GF-D8 (cell line): Measurements from ENCODE around the gene GDPD5.

ENCODE experiments used
- DNase-seq: peaks from one replicate; lab custom pipeline; 2025; lab: John Stamatoyannopoulos, UW

The GDPD5 gene

DNA sequence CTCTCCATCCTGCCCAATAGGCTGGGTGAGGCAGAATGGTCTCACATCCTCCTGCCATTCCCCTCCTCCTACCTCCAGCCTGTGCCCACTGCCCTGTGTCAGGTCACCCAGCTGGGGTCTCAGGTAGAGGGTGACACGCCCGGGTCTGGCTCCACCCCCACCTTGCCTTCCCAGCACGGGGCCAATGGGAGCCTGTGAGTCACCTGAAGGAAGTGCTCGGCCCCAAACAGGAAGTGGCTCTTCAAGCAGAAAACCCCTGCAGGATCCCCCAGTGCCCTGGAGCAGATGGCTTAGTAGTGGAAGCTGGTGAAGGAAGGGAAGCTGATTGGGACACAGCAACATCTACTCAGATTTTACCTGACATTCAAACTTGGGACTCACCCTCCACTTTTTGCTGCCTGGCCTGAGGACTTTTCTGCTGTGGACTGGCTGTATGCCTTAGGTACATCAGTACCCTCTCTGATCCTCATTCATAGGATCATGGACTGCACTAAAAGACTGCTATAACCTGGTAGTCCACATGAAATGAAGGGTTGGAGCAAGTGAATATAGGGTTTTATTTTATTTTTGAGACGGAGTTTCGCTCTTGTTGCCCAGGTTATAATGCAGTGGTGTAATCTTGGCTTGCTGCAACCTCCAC, 33.4 kb downstream of the GDPD5 start:
- no peak for DNase-seq

DNA sequence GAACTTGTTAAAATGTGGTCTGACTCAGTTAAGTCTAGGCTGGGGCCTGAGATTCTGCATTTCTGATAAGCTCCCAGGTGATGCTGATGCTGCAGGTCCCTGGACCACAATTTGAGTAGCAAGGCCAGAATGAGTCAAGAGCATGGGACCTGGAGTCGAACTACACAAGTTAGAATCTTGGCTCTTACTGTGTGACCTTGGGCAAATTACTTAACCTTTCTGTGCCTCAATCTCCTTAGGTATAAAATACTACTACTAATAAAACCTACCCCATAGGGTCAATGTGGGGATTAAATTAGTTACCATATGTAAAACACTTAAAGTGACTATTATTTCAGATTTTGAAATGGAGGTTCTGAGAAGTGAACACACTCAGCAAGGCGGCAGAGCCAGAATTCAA, 34.3 kb downstream of the GDPD5 start:
- DNase-seq: no peak

DNA sequence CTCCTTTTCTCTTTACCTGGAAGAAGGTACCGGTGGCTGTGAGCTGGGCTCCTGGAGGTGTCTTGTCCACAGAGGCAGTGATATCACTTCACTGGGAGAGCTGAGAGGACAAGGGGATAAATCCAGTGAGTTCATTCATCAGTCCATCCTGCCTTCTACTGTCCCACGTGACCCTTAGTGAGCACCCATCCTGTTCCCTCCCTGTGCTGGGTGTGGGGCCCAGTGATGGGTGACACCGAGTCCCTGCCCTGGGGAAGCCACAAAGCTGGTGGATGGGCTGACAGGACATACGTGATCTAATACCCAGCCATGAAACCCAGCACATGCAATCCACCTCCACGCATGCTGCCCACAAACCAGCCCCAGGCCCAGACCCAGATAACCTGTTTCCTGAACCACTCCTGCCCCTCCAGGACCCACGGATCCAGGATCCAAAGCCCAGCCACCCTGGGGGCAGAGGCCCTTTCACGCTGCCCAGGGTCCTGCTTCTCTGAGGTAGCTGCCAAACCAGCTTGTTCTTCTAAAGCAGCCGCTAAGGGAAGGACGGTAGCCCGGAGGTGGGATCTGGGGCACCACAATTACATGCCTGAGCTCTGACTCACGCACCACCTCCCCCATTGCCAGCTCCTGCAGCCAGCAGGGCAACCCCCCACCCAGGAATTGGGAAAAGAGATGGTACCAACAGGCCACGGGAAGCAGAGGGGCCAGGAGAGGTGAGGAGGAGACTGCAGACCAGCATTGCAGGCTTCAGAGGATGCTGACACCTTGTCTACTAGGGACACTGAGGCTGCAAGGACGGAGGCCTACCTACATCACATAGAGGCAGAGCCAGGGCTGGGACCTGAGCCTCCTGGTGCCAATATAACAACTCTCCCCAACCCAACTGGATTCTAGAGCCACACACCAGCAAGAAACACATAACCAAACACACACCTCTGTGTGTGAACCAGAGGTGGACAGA, 35.2 kb downstream of the GDPD5 start:
- no peak for DNase-seq

DNA sequence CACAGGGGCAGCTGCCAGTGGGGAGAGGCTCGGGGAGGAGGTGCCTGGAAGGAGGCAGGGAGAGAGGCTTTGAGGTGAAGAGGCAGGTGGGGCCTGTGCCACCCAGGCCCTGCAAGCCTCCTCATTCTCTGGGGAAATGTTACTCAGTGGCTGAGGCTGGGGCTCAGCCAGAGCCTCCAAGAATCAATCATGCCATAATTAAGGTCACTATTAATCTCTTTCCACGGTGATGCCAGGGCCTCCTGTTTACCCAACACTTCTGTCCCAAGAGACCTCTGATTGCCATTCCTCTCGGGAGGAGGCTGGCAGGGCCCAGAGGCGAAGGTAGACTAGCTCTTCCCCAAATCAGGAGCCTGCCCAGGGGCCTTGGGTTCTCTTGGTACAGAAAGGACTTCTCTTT, 38.4 kb downstream of the GDPD5 start:
- no peak for DNase-seq

DNA sequence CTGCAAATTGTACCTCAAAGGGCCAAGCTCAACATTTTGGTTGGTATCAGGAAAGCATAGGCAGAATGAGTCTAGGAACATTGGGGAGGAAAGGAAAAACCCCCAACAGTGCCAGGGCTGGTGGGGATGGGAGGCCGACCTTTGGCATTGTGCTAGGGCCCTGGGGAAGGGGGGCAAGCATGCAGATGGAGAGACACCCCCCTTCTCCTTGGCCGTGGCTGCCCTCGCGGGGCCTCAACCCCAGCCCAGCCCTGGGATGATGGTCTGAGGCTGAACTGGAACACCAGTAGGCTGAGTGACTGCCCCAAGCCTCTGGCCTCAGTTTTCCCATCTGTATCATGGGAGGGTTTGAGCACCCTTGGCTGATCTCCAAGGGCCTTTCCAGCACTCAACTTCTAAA, 40.0 kb downstream of the GDPD5 start:
- DNase-seq: no peak

DNA sequence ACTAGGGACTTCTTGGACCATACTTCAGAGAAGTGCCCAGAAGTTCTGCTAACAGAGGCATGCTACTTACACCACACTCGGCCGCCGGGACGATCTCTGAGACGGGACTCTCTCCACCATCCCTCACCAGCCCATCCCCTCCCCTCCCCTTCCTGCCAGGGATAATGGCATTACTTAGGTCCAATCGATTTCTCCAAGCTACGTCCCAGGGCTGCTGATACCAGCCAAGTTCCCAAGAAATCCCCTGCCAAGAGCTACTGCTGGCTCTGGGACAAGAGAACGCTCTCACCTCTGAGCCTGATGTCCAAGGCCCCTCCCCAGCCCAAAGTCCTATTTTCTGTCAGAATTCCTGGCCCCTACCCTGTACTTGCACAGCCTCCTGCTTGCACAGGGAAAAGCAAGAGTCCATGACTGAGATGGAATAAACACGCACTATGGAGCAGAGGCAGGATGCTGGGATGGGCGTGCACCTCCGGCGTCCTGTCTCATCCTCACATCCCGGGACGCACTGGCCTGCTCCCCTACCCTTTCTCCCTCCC, 42.7 kb downstream of the GDPD5 start:
- no peak for DNase-seq

DNA sequence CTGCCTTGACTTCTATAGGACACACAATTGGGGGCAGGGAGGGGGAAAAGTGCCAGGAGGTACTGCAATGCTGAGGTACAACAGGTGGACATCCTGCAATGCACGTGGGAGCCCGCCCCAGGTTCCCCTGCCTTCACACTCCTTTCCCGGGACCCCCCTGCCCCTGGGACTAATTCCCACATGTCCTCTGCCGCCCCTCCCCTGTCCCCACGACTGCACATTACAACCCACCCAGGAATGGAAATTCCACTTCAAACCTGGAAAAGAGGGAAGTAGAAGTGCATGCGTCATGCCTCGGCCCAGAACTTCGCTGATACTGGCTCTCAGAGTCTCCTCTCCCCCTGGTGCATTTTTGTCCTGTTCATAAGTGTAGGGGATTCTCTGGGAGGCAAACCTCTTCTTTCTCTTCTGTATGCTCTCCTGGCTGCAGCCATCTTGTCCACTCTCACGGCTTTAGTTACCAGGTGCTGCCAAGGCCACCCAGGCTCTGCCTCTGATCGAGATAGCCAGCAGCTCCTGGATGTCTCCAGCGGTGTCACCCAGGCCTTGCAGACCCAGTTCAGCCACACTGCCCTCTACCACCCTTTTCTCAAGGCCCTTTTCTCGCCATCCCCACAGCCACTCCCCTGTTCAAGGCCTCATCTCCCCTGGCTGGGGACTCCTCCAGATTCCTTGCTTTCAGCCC, 43.7 kb downstream of the GDPD5 start:
- DNase-seq: no peak

DNA sequence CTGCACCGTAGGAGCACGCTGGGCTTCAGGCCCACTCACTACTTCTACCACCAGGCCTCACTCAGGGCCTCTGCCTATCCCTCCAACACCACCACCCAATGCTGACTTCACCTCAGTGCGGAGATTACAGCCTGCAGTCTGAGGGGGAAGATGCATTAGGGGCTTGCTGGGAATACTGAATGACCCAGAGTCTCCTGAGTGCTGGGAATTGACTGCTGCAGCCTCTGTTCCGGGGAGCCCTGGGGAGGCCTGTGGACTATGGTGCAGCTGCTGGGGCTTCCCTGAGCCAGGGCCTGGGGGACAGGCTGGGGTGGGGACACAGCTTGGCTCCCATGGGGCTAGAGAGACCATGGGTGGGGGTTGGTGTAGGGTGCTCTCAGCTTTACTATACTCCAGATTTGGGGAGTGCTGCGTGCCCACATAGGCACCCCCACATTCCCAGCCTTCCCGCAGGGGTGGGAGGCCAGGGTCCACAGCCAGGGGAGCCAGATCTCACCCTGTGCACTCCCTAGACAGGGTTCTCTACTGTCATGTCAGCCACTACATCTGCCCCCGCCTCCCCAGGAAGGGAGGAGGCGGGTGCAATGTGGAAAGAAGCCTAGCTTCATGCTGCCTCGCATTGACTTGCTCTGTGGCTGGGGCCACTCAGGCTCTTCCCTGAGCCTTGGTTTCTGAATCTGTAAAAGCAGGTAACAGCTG, 44.4 kb downstream of the GDPD5 start:
- no peak for DNase-seq

DNA sequence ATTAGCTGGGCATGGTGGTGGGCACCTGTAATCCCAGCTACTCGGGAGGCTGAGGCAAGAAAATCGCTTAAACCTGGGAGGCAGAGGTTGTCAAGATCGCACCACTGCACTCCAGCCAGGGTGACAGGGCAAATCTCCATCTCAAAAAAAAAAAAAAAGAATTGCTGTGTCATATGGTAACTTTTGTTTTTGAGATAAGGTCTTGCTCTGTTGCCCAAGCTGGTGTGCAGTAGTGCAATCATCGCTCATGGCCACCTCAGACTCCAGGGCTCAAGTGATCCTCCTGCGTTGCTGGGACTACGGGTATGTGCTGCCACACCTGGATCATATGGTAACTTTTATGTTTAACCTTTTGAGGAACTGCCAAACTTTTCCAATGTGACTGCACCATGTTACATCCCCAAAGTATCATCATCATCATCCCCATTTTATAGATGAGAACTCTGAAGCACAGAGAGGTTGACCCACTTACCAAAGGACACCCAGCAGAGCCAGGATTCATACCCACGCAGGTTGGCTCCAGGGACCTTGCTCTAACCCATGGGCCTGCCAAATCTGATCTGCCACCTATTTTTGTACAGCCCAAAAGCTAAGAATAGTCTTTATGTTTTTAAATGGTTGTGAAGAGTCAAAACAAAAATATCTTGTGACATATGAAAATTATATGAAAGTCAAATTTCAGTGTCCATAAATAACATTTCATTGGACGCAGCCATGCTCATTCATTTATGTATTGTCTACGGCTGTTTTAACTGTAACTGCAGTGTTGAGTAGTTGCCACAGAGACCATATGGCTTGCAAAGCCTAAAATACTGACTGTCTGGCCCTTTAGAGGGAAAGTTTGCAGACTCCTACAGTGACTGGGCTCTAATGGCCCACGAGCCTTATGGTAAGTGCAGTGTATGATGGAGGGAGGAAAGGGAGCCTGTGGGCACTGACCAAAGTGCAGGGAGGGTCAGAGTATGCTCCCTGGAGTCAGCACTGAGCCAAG, 45.3 kb downstream of the GDPD5 start:
- DNase-seq: no peak

DNA sequence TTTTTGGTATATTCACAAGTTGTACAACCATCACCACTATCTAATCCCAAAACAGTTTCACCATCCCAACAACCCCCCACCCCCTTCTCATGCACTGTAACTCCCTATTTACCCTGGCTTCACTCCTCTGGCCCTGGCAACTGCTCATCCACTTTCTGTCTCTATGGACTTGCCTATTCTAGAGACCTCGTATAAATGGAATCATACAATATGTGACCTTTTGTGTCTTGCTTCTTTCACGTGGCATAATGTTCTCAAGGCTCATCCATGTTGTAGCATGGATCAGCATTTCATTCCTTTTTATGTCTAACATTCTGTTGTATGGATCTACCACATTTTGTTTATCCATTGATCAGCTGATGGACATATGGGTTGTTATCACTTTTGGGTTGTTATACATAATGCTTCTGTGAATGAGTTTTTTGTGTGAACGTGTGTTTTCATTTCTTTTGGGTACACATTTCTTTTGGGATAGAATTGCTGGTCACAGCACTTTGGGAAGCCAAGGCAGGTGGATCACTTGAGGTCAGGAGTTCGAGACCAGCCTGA, 46.1 kb downstream of the GDPD5 start:
- no peak for DNase-seq

DNA sequence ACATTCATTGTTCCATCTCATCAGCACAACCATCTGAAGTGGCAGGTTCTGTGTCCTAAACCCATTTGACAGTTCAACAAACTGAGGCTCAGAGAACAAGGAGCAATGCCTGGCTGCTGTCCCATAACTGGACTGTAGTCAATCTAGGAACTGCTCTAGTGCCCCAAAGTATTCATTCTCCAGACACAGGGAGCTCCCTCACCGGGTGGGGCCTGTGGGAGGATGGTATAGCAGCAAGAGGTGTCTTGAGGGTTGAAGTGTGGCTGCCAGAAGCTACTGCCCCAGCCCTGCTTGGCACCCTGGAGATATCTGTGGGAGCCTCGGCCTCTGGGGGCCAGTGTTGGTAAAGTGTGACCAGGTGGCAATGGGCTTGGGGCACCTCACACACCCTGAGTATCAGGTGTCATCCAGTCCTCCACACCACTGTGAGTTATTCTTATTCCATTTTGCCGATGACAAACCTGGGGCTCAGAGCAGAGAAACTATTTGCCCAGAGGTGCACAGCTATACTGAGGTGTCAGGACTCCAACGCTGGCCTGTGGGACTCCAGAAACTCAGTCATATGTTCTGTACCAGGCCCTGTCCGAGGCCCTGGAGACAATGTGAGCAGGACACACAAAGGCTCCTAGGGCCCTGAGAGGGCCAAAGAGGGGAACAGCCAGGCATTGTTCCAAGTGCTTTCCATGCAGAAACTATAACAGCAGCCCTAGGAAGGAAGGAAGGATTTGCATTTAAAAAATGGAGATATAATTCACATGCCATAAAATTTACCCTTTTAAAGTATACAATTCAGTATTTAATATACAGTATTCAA, 46.8 kb downstream of the GDPD5 start:
- DNase-seq: no peak

DNA sequence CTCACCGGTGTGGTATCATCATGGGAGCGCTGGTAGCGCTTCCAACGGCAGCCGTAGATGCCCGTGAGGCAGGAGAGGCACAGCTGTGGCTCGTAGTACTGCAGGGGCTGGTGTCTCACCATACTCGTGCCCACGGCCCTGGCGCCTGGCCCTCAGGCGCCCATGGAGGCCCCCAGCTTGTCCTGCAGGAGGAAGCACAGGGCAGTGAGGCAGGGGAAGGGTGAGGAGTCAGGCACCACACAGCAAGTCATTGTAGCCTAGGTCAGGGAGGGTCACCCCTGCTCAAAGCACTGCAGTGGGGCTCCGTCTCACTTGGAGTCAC, 48.2 kb downstream of the GDPD5 start:
- DNase-seq: no peak

DNA sequence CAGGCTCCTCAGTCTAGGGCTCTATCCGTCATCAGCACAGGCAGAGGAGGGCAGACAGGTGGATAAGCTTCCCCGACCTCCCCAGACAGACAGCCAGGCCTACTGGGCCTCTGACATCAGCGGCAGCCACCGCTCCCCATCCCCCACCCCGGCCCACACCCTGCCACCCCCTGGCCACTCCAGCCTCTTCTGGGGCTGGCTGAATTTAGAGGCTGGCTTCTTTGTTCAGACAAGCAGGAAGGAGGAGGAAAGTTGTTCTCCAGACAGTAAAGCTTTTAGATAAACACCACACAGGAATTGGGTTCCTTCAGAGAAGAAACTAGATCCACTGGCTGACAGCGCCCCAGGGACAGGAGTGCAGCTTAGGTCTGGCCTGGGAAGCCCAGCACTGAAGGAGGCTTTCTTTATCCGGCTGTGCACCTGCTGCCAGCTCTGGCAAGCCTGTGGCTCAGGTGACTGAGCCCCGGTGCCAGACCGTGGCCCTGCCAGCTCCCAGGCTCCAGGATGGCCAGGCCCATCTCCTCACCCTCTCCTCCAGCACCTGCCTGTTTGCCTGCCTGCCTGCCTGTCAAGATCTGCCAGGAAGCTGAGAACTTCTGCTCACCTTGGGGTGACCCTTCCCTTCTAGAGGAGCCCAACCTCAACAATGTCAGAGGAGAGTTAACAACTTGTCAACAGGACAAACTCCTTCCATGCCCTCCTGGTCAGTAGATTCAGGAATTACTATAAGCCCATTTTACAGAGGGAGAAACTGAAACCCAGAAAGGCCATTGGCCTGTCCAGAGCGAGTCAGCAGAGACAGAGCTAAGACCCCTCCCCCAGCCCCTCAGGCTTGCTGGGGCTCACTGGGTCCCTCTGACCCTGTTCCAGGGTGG, 48.8 kb downstream of the GDPD5 start:
- DNase-seq: no peak

DNA sequence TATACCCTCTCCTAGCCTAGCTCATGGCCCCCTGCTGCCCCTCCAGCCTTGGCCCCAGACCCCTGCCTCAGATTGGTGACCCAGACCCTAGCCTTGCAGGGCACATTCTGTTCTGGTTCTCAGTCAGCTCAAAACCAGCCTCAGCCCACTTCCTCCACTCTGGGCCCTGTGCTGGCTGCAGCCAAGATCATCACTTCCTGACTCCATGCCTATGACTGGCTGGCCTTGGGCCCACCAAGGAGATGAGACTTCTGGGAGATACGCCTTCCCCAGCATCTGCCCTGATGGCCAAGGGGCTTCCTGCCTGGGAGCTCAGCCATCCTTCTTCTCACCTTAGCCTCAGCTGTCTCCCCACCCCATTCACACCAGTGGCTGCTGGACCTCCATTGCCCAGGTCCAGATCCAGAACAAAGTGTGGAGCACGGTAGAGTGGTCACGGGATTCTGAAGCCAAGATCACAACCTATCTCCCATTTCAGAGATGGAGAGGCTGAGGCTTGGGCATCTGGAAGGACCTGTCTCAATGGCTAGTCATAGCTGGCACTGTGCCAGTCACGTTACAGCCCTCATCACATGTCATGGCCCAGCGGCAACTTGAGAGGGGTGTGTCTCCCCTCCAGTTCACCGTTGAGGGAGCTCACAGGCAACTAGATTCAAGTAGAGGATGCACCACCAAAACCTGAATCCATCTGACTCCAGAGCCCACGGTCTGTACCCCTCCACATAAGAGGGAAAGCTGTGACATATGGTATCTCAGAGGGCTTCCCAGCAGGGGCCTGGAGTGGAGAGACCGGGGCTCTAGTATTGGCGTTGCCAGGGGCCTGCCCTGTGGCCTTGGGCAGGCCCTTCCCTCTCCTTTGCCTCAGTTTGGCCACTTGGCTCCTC, 49.7 kb downstream of the GDPD5 start:
- no peak for DNase-seq

DNA sequence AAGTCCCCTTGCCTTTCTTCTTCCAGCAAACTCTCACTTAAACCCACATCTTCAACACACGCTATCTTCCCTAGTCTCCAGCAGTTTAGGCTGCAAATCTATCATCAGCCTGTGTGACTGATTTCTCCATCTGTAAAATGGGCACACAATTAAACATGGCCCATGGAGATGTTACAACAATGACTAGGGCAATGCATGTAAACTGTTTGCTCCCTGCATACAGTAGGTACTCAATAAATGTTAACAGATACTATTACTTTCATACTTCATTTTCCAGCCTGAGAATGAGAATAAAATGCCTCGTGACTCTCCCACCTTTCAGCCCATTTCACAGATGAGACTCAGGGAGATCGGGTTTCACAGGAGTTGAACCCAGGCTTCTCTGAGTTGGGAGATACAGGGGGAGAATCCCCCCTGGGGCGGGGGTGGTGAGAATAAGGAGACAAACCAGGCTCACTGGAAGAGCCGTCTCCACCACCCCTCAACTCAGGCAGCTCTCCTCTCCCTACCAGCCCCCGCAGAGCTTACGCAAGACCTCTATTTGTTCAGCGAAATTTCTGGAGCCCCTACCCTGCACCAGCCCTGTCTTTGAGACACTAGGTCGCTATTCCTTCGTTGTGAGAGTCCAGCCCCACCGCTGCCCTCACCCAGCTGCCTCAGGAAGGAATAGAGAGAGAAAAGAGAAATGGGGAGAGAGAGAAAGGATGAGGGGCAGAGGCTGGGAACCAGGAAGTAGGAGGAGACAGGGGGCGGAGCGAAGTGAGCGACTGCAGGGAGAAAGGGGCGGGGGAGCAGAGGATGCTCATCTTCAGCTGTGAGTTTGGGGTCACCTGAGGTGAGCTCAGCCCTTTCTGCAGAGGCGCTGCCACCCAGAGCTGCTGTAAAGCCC, 50.6 kb downstream of the GDPD5 start:
- no peak for DNase-seq

DNA sequence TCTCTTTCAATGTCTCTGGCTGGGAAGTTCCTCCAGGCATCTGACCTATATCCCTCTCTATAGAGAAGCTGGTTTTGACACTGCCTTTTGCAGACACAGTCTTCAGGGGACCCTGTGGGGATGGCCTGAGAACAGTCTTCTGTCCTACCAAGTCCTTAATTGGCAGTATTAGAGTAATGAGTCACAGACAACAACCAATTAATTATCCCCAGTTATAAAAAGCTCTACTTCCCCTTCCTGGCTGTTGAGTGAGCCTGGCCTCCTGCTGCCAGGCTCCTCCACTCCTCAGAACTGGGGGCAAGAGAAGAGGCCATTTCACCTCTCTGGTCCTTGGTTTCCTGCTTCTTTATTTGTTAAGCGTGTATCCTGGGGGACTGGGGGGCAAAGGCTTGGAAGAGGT, 51.5 kb downstream of the GDPD5 start:
- DNase-seq: no peak

DNA sequence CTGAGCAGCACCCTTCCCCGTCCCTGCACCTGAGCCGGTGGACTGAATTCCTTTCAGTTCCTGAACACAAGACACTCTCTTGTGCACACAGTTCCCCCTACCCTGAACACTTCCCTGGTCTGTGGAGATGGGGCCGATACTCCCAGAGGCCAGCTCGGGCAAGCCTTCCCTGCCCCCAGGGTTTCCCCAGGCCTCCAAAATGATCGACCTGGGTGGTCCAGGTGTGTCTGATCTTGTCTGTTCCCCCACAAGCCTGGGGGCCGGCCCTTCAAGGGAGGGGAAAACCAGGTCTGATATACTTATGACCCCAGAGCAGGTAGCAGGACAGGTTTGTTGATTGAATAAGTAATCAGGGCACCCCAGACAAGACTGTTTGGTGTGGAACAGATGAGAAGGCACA, 52.1 kb downstream of the GDPD5 start:
- DNase-seq: no peak
